Astrocyte of the spinal cord (primary cell): Measurements from ENCODE around the gene SLC5A7.

Experiments
- DNase-seq: peaks from one replicate; pipeline ENCODE4 v3.0.0; 2011; ENCODE audit warnings: low read depth, low spot score
- H3K4me3 ChIP-seq: 2 replicates; pipeline ENCODE4 v1.5.1; 2011; ENCODE audit warnings: low read depth, mild to moderate bottlenecking, low read length, moderate library complexity
- in situ Hi-C: cut with HindIII; loops from 2 replicates; pipeline ENCODE4 v1.10.0; 2017; ENCODE audit warnings: low sequenced_read_pairs
- TF ChIP-seq, protein P1 (sequence below): IDR thresholded peaks from 2 replicates; pipeline ENCODE4 v1.5.1; 2012; ENCODE audit warnings: low read depth, mild to moderate bottlenecking, low read length, inconsistent platforms

Gene SLC5A7

DNA sequence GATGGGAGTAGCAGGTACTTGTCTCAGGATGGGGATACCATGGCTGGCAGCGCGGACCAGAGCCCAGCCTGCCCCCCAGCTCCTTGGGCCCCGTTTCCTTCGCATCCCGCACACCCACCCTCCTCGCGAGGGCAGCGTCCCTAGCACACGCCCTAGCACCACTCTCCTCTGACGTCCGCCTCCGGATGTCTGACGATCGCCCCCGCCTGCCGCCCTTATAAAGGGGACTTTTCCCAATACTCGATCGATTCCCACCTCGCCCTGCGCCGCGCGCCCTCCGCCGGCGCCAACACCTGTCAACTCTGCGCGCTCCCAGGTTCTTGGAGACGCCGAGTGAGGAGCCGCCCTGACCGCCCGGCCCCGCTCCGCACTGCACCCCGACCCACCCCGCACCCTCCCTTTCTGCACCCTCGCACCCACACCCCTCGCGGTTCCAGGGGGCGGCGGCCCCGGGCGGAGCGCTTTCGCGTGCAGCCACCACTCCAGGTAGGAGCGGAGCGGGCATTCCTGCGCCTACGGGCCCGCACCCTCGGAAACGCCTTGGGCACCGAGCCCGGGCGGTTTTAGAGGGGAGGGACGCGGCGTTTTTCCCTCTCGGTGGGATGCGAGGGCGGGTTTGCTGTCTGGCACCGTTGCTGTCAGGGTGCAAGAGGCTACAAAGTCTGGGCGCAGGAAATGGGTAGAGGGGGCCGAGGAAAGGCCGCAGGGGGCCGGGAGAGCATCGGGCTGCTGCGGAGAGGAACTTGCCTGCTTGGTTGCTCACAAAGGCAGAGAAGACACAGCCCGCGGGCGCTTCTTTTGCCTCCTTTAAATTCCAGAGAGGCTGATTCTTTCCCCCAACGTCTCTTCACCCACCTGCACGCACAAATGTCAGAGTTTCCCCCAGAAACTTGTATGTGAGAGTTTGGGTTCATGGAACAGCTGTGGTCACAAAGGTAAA is at the start of gene SLC5A7:
Gene SLC5A7 (plus strand): TSS at position 247 of the 940 bp plus-strand sequence. CDS start 1,632 bp downstream, outside the sequence.
- H3K4me3 ChIP-seq, result no peak within 1 kb of the TSS
- TF ChIP-seq, protein P1, sequence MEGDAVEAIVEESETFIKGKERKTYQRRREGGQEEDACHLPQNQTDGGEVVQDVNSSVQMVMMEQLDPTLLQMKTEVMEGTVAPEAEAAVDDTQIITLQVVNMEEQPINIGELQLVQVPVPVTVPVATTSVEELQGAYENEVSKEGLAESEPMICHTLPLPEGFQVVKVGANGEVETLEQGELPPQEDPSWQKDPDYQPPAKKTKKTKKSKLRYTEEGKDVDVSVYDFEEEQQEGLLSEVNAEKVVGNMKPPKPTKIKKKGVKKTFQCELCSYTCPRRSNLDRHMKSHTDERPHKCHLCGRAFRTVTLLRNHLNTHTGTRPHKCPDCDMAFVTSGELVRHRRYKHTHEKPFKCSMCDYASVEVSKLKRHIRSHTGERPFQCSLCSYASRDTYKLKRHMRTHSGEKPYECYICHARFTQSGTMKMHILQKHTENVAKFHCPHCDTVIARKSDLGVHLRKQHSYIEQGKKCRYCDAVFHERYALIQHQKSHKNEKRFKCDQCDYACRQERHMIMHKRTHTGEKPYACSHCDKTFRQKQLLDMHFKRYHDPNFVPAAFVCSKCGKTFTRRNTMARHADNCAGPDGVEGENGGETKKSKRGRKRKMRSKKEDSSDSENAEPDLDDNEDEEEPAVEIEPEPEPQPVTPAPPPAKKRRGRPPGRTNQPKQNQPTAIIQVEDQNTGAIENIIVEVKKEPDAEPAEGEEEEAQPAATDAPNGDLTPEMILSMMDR, result no peak
- in situ Hi-C loops, result no loop called here
- DNase-seq, result no peak

DNA sequence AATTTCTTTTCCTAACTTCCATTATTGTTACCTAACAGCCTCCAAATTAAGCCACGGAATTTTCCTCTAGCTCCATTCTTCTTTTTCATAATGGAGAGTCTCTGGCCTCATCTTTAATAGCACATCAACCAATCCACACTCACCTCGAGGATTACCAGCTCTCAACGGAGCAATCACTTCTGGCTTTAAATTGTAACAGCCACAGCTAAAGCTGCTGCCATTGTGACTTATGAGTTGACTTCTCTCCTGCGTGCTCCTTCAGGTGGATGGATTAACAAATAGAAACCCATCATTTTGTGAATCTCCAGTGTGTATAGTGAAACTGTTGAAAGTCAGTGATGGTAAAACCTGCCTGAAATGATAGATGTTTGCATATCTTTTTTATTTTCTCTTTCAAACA is 24.9 kb upstream of the SLC5A7 start:
- in situ Hi-C loops, result no loop called here
- DNase-seq, result no peak
- H3K4me3 ChIP-seq, result no peak overlapping the region
- TF ChIP-seq, protein P1, result no peak

DNA sequence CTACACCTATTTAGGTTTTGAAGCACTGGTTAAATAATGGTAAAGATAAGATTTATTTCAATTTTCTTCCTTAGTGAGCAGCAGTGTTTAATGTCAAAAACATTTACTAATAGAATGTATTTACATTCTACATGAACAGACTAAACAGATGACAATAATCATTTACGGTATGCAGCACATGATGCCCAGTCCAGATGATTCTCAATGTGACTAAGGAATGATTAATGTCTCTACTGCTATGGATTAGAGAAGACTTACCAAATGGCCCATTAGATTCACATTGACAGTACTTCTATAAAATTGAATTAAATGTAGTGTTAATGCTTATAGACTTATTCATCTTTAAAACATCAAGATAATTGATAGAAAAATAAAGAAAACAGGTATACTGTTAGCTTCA is 22.1 kb upstream of the SLC5A7 start:
- no peak overlapping the region for H3K4me3 ChIP-seq
- in situ Hi-C loops, result no loop called here
- TF ChIP-seq, protein P1, result no peak
- no peak for DNase-seq

DNA sequence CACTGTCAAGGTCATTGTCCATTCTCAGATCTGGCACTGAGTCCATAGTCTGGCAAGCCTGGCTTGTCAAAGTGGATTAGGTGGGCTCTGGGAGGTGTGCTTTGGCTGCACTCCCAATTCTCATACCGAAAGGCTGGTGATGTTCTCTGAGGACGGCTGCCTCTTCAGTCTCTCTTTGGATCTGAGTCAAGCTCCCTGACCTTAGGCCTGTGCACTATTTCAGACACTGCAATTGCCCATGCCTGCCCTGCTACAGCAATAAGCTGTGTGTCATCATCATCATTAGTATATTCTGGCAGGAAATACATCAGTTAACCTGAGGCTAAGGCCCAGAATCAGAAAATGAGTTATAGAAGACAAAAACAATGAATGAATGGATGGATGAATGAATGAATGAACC is 1.6 kb upstream of the SLC5A7 start:
- no peak for DNase-seq
- TF ChIP-seq, protein P1, result no peak
- in situ Hi-C loops, result no loop called here
- H3K4me3 ChIP-seq, result no peak overlapping the region

DNA sequence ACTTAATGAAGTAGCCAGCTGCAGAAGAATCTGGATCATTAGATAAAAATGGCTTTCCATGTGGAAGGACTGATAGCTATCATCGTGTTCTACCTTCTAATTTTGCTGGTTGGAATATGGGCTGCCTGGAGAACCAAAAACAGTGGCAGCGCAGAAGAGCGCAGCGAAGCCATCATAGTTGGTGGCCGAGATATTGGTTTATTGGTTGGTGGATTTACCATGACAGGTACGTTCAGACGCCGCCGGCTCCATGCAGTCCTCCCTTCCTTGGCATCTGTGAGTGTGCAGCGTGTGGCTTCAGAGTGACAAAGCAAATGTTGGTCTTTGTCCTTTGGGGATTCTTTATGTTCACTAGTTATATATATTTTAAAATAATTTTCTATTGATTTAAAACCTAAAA is 1.8 kb downstream of the SLC5A7 start:
- in situ Hi-C loops, result no loop called here
- no peak overlapping the region for H3K4me3 ChIP-seq
- TF ChIP-seq, protein P1, result no peak

DNA sequence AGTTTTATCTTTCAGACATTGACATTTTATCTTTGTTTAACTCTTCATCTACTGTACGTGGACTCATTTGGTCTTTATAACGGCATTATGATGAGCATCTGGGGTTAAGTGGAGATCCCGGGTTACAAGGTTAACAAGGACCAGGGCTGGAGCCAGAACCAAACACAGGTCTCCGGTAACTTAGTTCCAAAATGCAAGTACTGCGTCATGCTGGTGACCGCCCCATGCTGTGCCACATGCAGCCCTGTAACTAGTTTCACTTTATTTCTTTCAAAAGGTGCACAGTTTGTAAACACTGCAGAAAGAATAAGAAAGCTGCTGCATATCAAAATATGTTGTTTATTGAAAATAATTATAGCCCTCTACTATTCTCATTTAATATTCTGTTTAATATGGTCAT is 3.1 kb downstream of the SLC5A7 start:
- TF ChIP-seq, protein P1, result no peak
- no peak for DNase-seq
- H3K4me3 ChIP-seq, result no peak overlapping the region
- in situ Hi-C loops, result no loop called here

More for the DNA sequence above, 1.8 kb downstream of the SLC5A7 start:
- no peak for DNase-seq
